Body of pancreas (tissue), 4 donors: ENCODE results near the gene ZCCHC4. TPM values are rescaled to one million over a fixed set of nuclear protein-coding genes. Genes with fewer than 3 reads are reported as not detected.

ENCODE experiments used
- ATAC-seq: fragments of 150-250 bp; one replicate; pipeline ENCODE4 v1.9.1; 2016
- DNase-seq, 4 donors: peaks; one replicate each; pipeline ENCODE4 v3.0.0-alpha.2; 2019
- H3K27ac ChIP-seq, 4 donors: fragments of 200-600 bp; sonication (generic); 1 replicate in 3 of 4; 2 replicates in 1 of 4; pipeline versions ENCODE4 v1.5.1 to v1.6.1; 2016 to 2019; ENCODE audit warnings: mild to moderate bottlenecking in 1 of 4, mixed read lengths in 1 of 4, moderate library complexity in 1 of 4
- H3K27me3 ChIP-seq, 2 donors: fragments of 200-600 bp; sonication (generic); one replicate each; pipeline ENCODE4 v1.6.0; 2016; ENCODE audit warnings: mild to moderate bottlenecking in 1 of 2
- H3K36me3 ChIP-seq, 2 donors: fragments of 200-600 bp; sonication (generic); replicated peaks in 1 of 2; 2 replicates each; pipeline ENCODE4 v1.5.1; 2016; ENCODE audit warnings: low read depth in 2 of 2; ENCODE audit not compliant: insufficient read depth in 1 of 2
- H3K4me1 ChIP-seq: fragments of 200-600 bp; sonication (generic); one replicate; pipeline ENCODE4 v1.6.0; 2016
- H3K4me3 ChIP-seq, 2 donors: fragments of 200-600 bp; sonication (generic); 1 replicate in 1 of 2; 2 replicates in 1 of 2; pipeline ENCODE4 v1.5.1; 2016 to 2019
- H3K9me3 ChIP-seq, 3 donors: fragments of 200-600 bp; sonication (generic); 1 replicate in 2 of 3; 2 replicates in 1 of 3; pipeline ENCODE4 v1.5.1; 2016
- CTCF ChIP-seq, 7 experiments: fragments of 450-650 bp in 4 of 7; fragments of 200-600 bp in 3 of 7; sonication (generic) in 3 of 7; IDR thresholded peaks; one replicate each; pipeline ENCODE4 v1.5.1; 2016 to 2019; ENCODE audit warnings: antibody characterized with exemption in 7 of 7
- POLR2A ChIP-seq, 3 donors: fragments of 450-650 bp; IDR thresholded peaks; one replicate each; pipeline ENCODE4 v1.6.1; 2016; ENCODE audit warnings: antibody characterized with exemption in 3 of 3, mild to moderate bottlenecking in 2 of 3
- WGBS, 2 donors: methylation state at CpG; one replicate each; pipeline ENCODE4 v1.1.5; 2017; 5-methylcytosine and 5-hydroxymethylcytosine counted together
- intact Hi-C: fragments of 100-400 bp; cut with DNase I; formaldehyde crosslinking; loops from one replicate; pipeline ENCODE4 v1.15.1; 2023
- total RNA-seq, 2 donors: library from RNA; depleted of rRNA; stranded (reverse); fragments of >200 nt; gene quantifications; one replicate each; pipeline ENCODE4 v1.1.0, GENCODE V29; 2016

Gene ZCCHC4
- total RNA-seq, 2 donors from 2014 or later, result 5.2 to 9.2 TPM

GRCh38 chr4:25310066-25310802 is 2.3 kb upstream of the ZCCHC4 start:
- H3K27ac ChIP-seq, result no peak overlapping the region
- DNase-seq (no peak), ATAC-seq (no peak)
- H3K36me3 ChIP-seq, result no peaks in the 10 kb centered on the region
- TF ChIP-seq CTCF (IDR thresholded peaks at IDR 0.05) (no peak), POLR2A (IDR thresholded peaks at IDR 0.05) (no peak)
- H3K4me1 ChIP-seq, result peaks cover 9% of the 10 kb centered on the region
- H3K9me3 ChIP-seq, result no peaks in the 10 kb centered on the region
- 80 to 93% methylated on average over 4 of the region's 4 CpGs for whole genome bisulfite sequencing, 2 donors
- no peaks in the 10 kb centered on the region for H3K27me3 ChIP-seq
- intact Hi-C loops, result no loop called here
- no peak overlapping the region for H3K4me3 ChIP-seq

GRCh38 chr4:25310803-25311166 is 1.8 kb upstream of the ZCCHC4 start:
- Histone ChIP-seq H3K4me3 (no peak overlapping the region), H3K9me3 (no peaks in the 10 kb centered on the region), H3K36me3 (peaks cover 0 to 1% of the 10 kb centered on the region in 2 donors), H3K27ac (no peak overlapping the region), H3K27me3 (no peaks in the 10 kb centered on the region), H3K4me1 (peaks cover 9% of the 10 kb centered on the region)
- intact Hi-C loops, result no loop called here
- ATAC-seq, result no peak
- TF ChIP-seq POLR2A (IDR thresholded peaks at IDR 0.05) (no peak), CTCF (IDR thresholded peaks at IDR 0.05) (no peak)
- DNase-seq, result no peak
- 75 to 81% methylated on average over 1 of the region's 1 CpG for WGBS, 2 donors

- Histone ChIP-seq H3K4me1 (peaks cover 9% of the 10 kb centered on the region), H3K27me3 (no peaks in the 10 kb centered on the region), H3K27ac (peak overlapping the region in 3 of 4 donors; percentile 80), H3K36me3 (peaks cover 0 to 2% of the 10 kb centered on the region in 2 donors), H3K9me3 (no peaks in the 10 kb centered on the region), H3K4me3 (peak overlapping the region; percentile 29 to 55)
- DNase-seq, result no peak
- TF ChIP-seq POLR2A (IDR thresholded peaks at IDR 0.05) (no peak), CTCF (IDR thresholded peaks at IDR 0.05) (no peak)
- intact Hi-C loops, result no loop called here
- ATAC-seq, result no peak
- 16 to 23% methylated on average over 23 of the region's 23 CpGs for WGBS, 2 donors
These were observed 774 bp downstream of the ZCCHC4 start for GRCh38 chr4:25313201-25313895.

- 69 to 80% methylated on average over 2 of the region's 2 CpGs for WGBS, 2 donors
- no peaks in the 10 kb centered on the region for H3K27me3 ChIP-seq
- H3K4me1 ChIP-seq, result no peaks in the 10 kb centered on the region
- no peak overlapping the region for H3K4me3 ChIP-seq
- intact Hi-C loops, result no loop called here
- no peaks in the 10 kb centered on the region for H3K9me3 ChIP-seq
- ATAC-seq (no peak), DNase-seq (no peak)
- no peak overlapping the region for H3K27ac ChIP-seq
- peaks cover 0 to 2% of the 10 kb centered on the region in 2 donors for H3K36me3 ChIP-seq
- TF ChIP-seq POLR2A (IDR thresholded peaks at IDR 0.05) (no peak), CTCF (IDR thresholded peaks at IDR 0.05) (no peak)
These were observed 7.8 kb downstream of the ZCCHC4 start for GRCh38 chr4:25320336-25320735.
